ENCODE data around the gene TRIM41. TPM values are rescaled to one million over a fixed set of nuclear protein-coding genes. Genes with fewer than 3 reads are reported as not detected.

TRIM41 gene
- total and polyA plus RNA-seq, 2 experiments from 2014 or later, result 6.2 to 8.7 TPM

GRCh38 chr5:181263633-181264032 lies 40.6 kb downstream of the TRIM41 start (continued):
- TF ChIP-seq REST (IDR thresholded peaks at IDR 0.05; ENCODE audit: unreplicated experiment) (no peak), ETS1 (IDR thresholded peaks at IDR 0.05) (no peak), EZH2phosphoT487 (IDR thresholded peaks at IDR 0.05; ENCODE audit: unreplicated experiment) (no peak), EZH2 (IDR thresholded peaks at IDR 0.05; ENCODE audit: low read depth, unreplicated experiment) (no peak)

GRCh38 chr5:181265092-181265671 lies 42.1 kb downstream of the TRIM41 start:
- H3K9me3 Mint-ChIP-seq, result no peaks in the 10 kb centered on the region
- H3K4me3 ChIP-seq, result no peak overlapping the region
- 0 out of 2 replicates have a peak, but pooled peaks cover 8% of the 10 kb centered on the region for H3F3A ChIP-seq (replicated peaks; ENCODE audit: low read depth)
- no peak overlapping the region for H3K27ac Mint-ChIP-seq
- no peak overlapping the region; the same call in 2 of the 3 replicates for H3K4me3 Mint-ChIP-seq
- H4K20me1 ChIP-seq (replicated peaks; ENCODE audit: insufficient read depth), result no peaks in the 10 kb centered on the region
- no peaks in the 10 kb centered on the region for H3K36me3 ChIP-seq (ENCODE audit: insufficient read depth)
- no peak for ATAC-seq
- peaks cover 21% of the 10 kb centered on the region for H3K4me1 ChIP-seq (ENCODE audit: insufficient read depth)
- peaks cover 19% of the 10 kb centered on the region; the same call in 1 of the 2 replicates for H3K79me2 ChIP-seq (replicated peaks; ENCODE audit: insufficient read depth)
- peaks cover 21% of the 10 kb centered on the region for H3K4me1 Mint-ChIP-seq
- H3K4me2 ChIP-seq, result no peak overlapping the region
- H3K27me3 Mint-ChIP-seq (ENCODE audit: insufficient read depth, low read depth, poor library complexity), result peaks cover 19% of the 10 kb centered on the region
- H3K27ac ChIP-seq (ENCODE audit: low read depth), result no peak overlapping the region
- no peak overlapping the region for H2AFZ ChIP-seq
- no peaks in the 10 kb centered on the region for H3K27me3 ChIP-seq (ENCODE audit: insufficient read depth)
- H3K36me3 Mint-ChIP-seq (ENCODE audit: low read depth), result peaks cover 11% of the 10 kb centered on the region
- no peak for DNase-seq (ENCODE audit: low spot score)
- H3K9me2 ChIP-seq (ENCODE audit: insufficient read depth), result no peaks in the 10 kb centered on the region
- TF ChIP-seq ZNF114 (CRISPR knock-in tag; IDR thresholded peaks at IDR 0.05) (no peak), STAT1 (IDR thresholded peaks at IDR 0.05; ENCODE audit: unreplicated experiment) (no peak), ZNF462 (CRISPR knock-in tag; IDR thresholded peaks at IDR 0.05) (no peak), POLR2AphosphoS5 (IDR thresholded peaks at IDR 0.05; ENCODE audit: low read depth) (no peak; the same call in 1 of the 2 replicates), CTCF (conservative IDR thresholded peaks at IDR 0.05; ENCODE audit: low read depth in 2 of 2) (no peak), CREB1 (CRISPR knock-in tag; IDR thresholded peaks at IDR 0.05; ENCODE audit: low read depth) (no peak), EZH2phosphoT487 (IDR thresholded peaks at IDR 0.05; ENCODE audit: unreplicated experiment) (no peak), JUNB (IDR thresholded peaks at IDR 0.05; ENCODE audit: unreplicated experiment) (no peak)

All from GM23338 (cell line).